Measurements from ENCODE around the gene KHK. TPM values are rescaled to one million over a fixed set of nuclear protein-coding genes. Genes with fewer than 3 reads are reported as not detected.

KHK gene
- total and polyA plus RNA-seq, 9 of the 15 experiments (the other 6 are each of a cell fraction or from before 2014, with no cell fraction given): 1.5 to 10.7 (median 5.2) TPM

GRCh38 chr2:27115519-27115918, 28.9 kb downstream of the KHK start (continued):
- TF ChIP-seq CHD4 (IDR thresholded peaks at IDR 0.05; ENCODE audit: insufficient read depth, insufficient replicate concordance, low read depth, low read length, poor library complexity, severe bottlenecking): no peak
- TF ChIP-seq MAFG (tag; conservative IDR thresholded peaks at IDR 0.05): 0 out of 2 replicates have a peak, but pooled peaks have one; percentile 7
- peak; percentile 63 for TF ChIP-seq FOSL1 (tag; conservative IDR thresholded peaks at IDR 0.05)
- no peak for TF ChIP-seq NR2F6 (CRISPR knock-in tag; IDR thresholded peaks at IDR 0.05)
- no peak for TF ChIP-seq POLR2AphosphoS2 (IDR thresholded peaks at IDR 0.05; ENCODE audit: low read length)
- TF ChIP-seq SMARCE1 (IDR thresholded peaks at IDR 0.05): no peak
- TF ChIP-seq ZNF668 (CRISPR knock-in tag; IDR thresholded peaks at IDR 0.05): no peak
- TF ChIP-seq ZFP91 (CRISPR knock-in tag; IDR thresholded peaks at IDR 0.05): no peak
- no peak for TF ChIP-seq ZNF766 (CRISPR knock-in tag; conservative IDR thresholded peaks at IDR 0.05)
- TF ChIP-seq RCOR1 (IDR thresholded peaks at IDR 0.05; ENCODE audit: borderline replicate concordance in 1 of 2, low read depth in 2 of 2, low read length in 2 of 2): 0 out of 4 replicates have a peak, but pooled peaks of 1 of the 2 experiments have one; percentile 18
- peak; percentile 66; the same call in 1 of the 2 replicates for TF ChIP-seq SMARCA5 (IDR thresholded peaks at IDR 0.05)
- TF ChIP-seq ZNF274 (IDR thresholded peaks at IDR 0.05; ENCODE audit: borderline replicate concordance, low read depth, low read length): no peak
- TF ChIP-seq USF2 (CRISPR knock-in tag; IDR thresholded peaks at IDR 0.05): no peak
- TF ChIP-seq MCM7 (IDR thresholded peaks at IDR 0.05): no peak
- TF ChIP-seq ZNF232 (CRISPR knock-in tag; IDR thresholded peaks at IDR 0.05): no peak
- no peak for TF ChIP-seq ZNF174 (CRISPR knock-in tag; IDR thresholded peaks at IDR 0.05)
- TF ChIP-seq ATF3 (IDR thresholded peaks at IDR 0.05): peak; percentile 22; the same call in 1 of the 2 replicates
- TF ChIP-seq ATF3 (CRISPR knock-in tag; conservative IDR thresholded peaks at IDR 0.05): no peak
- TF ChIP-seq BCOR (IDR thresholded peaks at IDR 0.05): peak; percentile 67
- TF ChIP-seq RBM25 (IDR thresholded peaks at IDR 0.05; ENCODE audit: low read depth, low read length, severe bottlenecking): peak; percentile 81
- no peak for TF ChIP-seq U2AF2 (optimal IDR thresholded peaks at IDR 0.05; ENCODE audit: low read depth, low read length)
- TF ChIP-seq PBX2 (CRISPR knock-in tag; IDR thresholded peaks at IDR 0.05; ENCODE audit: low read depth): no peak
- TF ChIP-seq PBX2 (tag; conservative IDR thresholded peaks at IDR 0.05; ENCODE audit: low read depth): no peak
- no peak for TF ChIP-seq CHD2 (IDR thresholded peaks at IDR 0.05; ENCODE audit: low read depth, low read length)
- no peak for TF ChIP-seq ARID1B (IDR thresholded peaks at IDR 0.05)
- TF ChIP-seq ELF2 (CRISPR knock-in tag; IDR thresholded peaks at IDR 0.05): no peak
